NCI-H1436 treated with DMSO at 0.1 percent for 48 hours (cell line): Measurements from ENCODE around the gene CAT.

Experiments
- DNase-seq: peaks from one replicate; lab custom pipeline; 2025; lab: John Stamatoyannopoulos, UW

The CAT gene

GRCh38 chr11:34459507-34460162 is 20.9 kb downstream of the CAT start:
- DNase-seq: no peak

GRCh38 chr11:34460278-34460677 is 21.5 kb downstream of the CAT start:
- no peak for DNase-seq

GRCh38 chr11:34461215-34461614 is 22.5 kb downstream of the CAT start:
- DNase-seq: no peak

GRCh38 chr11:34464591-34465051 is 25.9 kb downstream of the CAT start:
- DNase-seq: no peak

- no peak for DNase-seq
These were observed 28.2 kb downstream of the CAT start for GRCh38 chr11:34466802-34467488.

- no peak for DNase-seq
These were observed 29.6 kb downstream of the CAT start for GRCh38 chr11:34468209-34468841.

GRCh38 chr11:34473603-34474169 is 35.0 kb downstream of the CAT start:
- DNase-seq: no peak

GRCh38 chr11:34475656-34476055 is 36.9 kb downstream of the CAT start:
- no peak for DNase-seq

- no peak for DNase-seq
These were observed 38.1 kb downstream of the CAT start for GRCh38 chr11:34476849-34477248.

GRCh38 chr11:34478845-34479663 is 40.3 kb downstream of the CAT start:
- DNase-seq: no peak

- DNase-seq: no peak
These were observed 41.6 kb downstream of the CAT start for GRCh38 chr11:34480314-34480713.

- no peak for DNase-seq
These were observed 42.6 kb downstream of the CAT start for GRCh38 chr11:34481307-34481706.

- no peak for DNase-seq
These were observed 44.6 kb downstream of the CAT start for GRCh38 chr11:34483106-34483874.

- no peak for DNase-seq
These were observed 48.7 kb downstream of the CAT start for GRCh38 chr11:34487430-34487829.

GRCh38 chr11:34488855-34489557 is 50.3 kb downstream of the CAT start:
- DNase-seq: no peak

- no peak for DNase-seq
These were observed 51.6 kb downstream of the CAT start for GRCh38 chr11:34490304-34490703.

- no peak for DNase-seq
These were observed 54.2 kb downstream of the CAT start for GRCh38 chr11:34492806-34493414.

- DNase-seq: no peak
These were observed 54.7 kb downstream of the CAT start for GRCh38 chr11:34493468-34493867.

GRCh38 chr11:34493926-34494595 is 55.3 kb downstream of the CAT start:
- no peak for DNase-seq
